Right ventricle myocardium superior (tissue), 1 donor: Measurements from ENCODE around the gene HSD11B1. TPM values are rescaled to one million over a fixed set of nuclear protein-coding genes. Genes with fewer than 3 reads are reported as not detected.
"Not testable (repeated sequence)": the region's sequence is repeated elsewhere in the genome, so short reads cannot be mapped to it uniquely, and the experiment has no call there.

Experiments
- ATAC-seq: fragments of 200-7000 bp; cut with Tn5 transposase; one replicate; pipeline ENCODE4 v1.9.1; 2020; ENCODE audit warnings: mild to moderate bottlenecking; ENCODE audit not compliant: poor library complexity
- DNase-seq: peaks from one replicate; pipeline ENCODE4 v3.0.0-alpha.2; 2020
- intact Hi-C: fragments of 100-400 bp; cut with DNase I; formaldehyde crosslinking; loops from one replicate; pipeline ENCODE4 v1.11.2; 2022
- total RNA-seq: library from RNA; stranded (reverse); fragmentation: NEBNext Ultra II Directional; extraction: Animal tissue kit (Norgen Biotek cat#: 25700); gene quantifications from one replicate; pipeline ENCODE4 v1.2.1, GENCODE V29; 2021
- donor health status: DM: no; HTN: yes; CAD: no; lungs with severe emphysema.

The HSD11B1 gene
- total RNA-seq, 1 donor from 2014 or later: 4.6 TPM

DNA sequence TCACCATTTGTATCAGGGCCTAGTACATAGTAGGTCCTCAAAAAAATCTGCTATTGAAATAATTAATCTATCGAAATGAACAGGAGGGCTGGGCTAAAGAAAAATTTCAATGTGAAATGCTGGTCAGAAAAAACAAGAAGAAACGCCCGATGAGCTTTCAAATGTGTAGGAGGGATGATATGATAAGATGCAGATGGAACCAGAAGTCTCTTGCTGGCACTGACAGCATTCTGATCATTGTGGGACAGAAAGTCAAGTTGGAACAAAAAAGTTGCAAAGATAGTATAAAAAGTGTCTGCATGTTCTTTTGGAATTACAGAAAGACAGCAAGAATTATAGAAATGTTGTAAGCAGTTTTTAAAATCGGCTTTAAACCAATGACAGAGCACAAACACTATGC, 18.3 kb upstream of the HSD11B1 start:
- DNase-seq (no peak), ATAC-seq (no peak)
- intact Hi-C loops: loop anchor here (5.0 kb wide), 1 partner anchor 54 kb away; no protein-coding TSS in a partner anchor

DNA sequence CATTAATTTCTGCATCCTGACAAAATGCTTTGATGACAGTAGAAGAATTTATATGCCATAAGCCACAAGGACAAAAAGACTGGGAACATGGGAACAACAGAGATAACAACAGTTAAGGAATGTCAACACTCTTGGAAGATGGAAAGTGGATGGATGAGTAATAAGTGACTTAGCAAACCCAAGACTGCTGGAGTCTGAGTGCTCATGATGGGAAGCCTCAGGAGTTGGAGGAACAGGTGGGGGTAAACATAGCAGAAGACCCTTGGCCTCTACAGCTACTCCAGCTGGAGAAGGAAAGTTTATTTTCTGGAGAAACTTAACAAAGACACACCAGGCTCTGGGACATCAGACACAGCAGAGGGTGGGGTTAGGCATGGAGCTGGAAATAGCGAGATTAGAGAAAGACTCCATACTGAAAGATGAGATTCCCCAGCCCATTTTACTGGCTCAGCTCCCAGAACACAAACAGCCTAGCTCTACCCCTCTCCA, 15.9 kb upstream of the HSD11B1 start:
- ATAC-seq (peak; percentile 50), DNase-seq (no peak)
- intact Hi-C loops: loop anchor here (5.0 kb wide), 1 partner anchor 56 kb away; no protein-coding TSS in a partner anchor

GRCh38 chr1:209689477-209689876, 15.2 kb upstream of the HSD11B1 start:
- intact Hi-C loops: loop anchor here (5.0 kb wide), 1 partner anchor 57 kb away; no protein-coding TSS in a partner anchor
- ATAC-seq (no peak), DNase-seq (peak; percentile 38)

DNA sequence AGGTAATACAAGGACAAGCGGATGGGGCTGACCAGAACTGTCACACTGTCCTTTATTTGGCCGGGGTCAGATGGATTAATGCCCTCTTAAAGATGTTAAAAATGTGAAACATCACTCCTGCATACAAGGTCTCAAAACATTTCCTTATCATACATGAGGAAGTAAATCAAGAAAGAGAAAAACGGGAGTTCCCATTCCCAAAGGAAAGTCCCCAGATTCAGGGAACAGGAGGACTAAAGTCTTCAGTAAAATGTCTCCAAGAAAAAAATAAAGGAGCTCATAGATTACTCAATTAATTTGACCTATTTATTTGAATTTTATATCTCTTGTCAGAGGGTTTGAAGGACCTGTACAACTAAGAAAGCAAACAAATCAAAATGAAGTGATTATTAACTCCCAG, 13.4 kb upstream of the HSD11B1 start:
- no peak for ATAC-seq
- no peak for DNase-seq
- intact Hi-C loops: loop anchor here (5.0 kb wide), 1 partner anchor 89 kb away; no protein-coding TSS in a partner anchor

DNA sequence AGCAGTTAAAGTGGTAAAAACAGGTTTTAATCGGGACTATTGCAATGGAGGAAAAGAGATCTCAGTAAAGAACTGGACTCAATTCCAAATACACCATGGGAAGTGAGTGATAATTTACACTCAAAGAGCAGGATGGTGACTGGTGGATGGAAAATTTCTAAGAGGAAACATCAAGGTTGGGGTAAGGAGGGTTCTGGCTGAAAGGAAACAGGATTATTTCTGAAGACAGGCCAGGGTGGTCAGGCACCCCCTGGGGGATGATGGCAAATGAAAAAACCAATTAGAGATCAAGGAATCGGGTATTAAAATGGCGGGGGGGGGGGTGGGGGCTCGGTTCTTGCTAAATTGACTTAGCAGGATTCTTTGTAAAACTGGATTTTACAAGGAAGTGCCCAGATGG, 12.3 kb upstream of the HSD11B1 start:
- DNase-seq: no peak
- ATAC-seq: no peak
- intact Hi-C loops: loop anchor here (2.0 to 5.0 kb wide), 2 partner anchors 90 to 115 kb away; no protein-coding TSS in a partner anchor

DNA sequence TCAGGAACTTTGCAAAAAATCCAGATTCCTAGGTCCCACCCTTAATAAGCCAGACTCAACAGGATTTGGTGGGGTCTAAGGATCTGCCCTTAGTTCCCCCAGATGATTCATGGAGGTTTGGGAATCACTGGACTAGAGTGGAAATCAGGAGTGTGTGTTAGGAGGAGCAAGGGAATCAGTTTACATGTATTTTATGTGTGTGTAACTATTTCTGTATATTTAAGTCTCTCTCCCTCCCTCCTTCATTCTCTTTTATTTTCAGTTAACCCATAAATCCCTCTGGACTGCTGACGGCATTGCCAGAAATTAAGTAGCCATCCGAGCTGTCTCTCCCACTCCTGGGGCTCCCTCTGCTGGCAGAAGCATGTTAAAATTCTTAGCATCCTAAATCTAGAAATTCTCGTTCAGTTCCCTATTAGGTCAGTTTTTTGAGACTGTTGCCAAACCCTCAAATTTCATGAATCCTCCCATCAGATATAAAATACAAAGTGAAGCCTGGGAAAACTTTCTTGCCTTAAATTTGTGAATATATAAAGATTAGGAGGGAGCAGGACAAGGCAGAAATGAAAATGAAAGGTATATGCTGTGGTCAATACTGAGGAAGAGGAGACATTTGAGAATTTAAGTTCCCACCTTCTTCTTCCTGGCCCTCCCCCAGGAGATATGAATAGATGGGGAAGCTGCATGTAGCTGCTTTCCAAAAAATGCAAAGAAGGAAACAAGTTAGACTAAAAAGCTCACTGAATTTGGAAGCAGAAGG, 11.7 kb upstream of the HSD11B1 start:
- ATAC-seq: peak; percentile 70
- intact Hi-C loops: loop anchor here (2.0 to 5.0 kb wide), 2 partner anchors 91 to 116 kb away; no protein-coding TSS in a partner anchor
- peak; percentile 74 for DNase-seq

GRCh38 chr1:209696673-209697072, 8.0 kb upstream of the HSD11B1 start:
- no peak for DNase-seq
- ATAC-seq: peak; percentile 40
- intact Hi-C loops: loop anchor here (5.0 kb wide), 1 partner anchor 51 kb away; no protein-coding TSS in a partner anchor

- no peak for ATAC-seq
- DNase-seq: no peak
- intact Hi-C loops: loop anchor here (5.0 kb wide), 1 partner anchor 50 kb away; no protein-coding TSS in a partner anchor
Observed at GRCh38 chr1:209697126-209697525, 7.5 kb upstream of the HSD11B1 start.

DNA sequence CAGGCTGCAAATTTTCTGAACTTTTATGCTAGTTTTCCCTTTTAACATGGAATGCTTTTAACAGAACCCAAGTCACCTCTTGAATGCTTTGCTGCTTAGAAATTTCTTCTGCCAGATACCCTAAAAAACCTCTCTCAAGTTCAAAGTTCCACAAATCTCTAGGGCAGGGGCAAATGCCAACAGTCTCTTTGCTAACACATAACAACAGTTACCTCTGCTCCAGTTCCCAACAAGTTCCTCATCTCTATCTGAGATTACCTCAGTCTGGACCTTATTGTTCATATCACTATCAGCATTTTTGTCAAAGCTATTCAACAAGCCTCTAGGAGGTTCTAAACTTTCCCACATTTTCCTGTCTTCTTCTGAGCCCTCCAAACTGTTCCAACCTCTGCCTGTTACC, 4.0 kb upstream of the HSD11B1 start:
- intact Hi-C loops, ATAC-seq, DNase-seq: not testable (repeated sequence)

DNA sequence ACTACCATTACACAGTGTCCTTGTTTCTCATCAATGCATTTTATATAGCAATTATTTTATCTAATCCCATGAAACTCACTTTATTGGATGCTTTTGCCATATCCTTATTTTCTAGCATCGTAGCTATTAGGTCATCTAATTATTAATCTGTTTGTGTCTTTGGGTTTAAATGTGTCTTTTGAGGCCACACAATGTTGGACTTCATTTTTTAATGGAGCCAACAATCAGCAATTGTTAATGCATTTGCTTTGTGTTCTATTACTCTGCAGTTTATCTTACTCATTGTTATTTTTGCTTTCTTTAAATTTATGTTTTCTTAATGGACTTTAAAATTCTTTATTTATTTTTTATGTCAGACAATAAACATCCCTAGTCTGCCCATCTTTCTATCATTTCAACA, 1.8 kb upstream of the HSD11B1 start:
- DNase-seq (no peak), ATAC-seq (no peak)
- intact Hi-C loops: no loop called here

DNA sequence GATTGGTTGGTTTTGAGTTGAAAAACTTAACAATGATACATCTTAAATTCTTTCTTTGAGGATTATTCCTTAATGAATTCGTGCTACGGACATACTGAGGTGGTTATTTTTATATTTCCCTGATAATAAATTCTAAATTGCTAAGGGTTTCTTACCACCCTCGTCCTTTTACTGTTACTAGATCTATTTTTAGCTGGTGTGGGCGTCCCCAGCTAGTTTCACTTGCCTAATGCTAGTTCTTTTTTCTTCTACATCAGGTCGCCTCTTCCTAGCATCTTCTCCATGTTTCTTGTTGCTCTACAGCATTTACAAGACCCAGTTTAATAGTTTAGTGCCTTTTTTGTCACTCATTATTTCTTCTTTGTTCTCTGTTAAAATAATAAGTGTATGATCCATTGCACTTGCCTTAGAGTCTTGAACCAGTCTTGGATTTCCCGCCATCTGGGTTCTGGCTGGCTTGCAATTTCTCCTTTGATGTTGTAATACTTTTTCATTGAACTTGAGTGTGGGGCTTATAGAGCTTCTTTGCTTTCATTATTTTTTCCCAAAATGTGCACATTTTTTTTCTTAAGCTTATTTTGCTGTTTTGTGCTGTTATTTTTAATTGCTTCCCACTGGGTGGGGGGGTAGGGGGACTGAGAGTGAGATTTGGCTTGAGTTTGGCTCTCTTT, 677 bp upstream of the HSD11B1 start:
- DNase-seq: no peak
- ATAC-seq: no peak
- intact Hi-C loops: no loop called here

DNA sequence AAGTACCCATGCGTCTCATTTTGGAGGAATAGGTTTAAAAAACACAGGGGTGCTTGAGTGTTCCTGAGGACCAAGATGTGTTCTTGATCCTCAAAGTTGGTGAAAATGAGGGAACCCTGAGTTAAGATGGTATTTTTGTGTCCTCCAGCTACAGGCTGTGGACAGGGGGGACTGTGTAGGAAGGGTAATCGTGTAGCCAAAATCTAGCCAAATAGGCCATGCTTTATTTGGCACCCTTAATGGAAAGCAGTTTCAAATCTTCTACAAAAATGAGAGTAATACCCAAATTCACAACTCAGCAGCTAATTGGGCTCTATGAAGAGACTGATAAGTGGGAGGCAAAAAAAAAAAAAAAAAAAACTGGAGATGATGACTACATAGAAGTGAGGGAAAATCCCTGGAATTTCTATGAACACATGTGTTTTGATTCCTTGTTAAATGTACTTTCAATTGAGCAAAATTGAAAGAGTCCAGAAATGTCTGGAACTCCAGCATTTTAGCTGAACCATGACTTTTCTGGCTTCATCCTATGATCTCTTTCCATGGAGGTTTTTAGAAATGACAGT, 470 bp downstream of the HSD11B1 start:
- DNase-seq: no peak
- peak; percentile 58 for ATAC-seq
- intact Hi-C loops: no loop called here

GRCh38 chr1:209706622-209707021, 2.0 kb downstream of the HSD11B1 start:
- intact Hi-C loops: no loop called here
- DNase-seq (no peak), ATAC-seq (no peak)

GRCh38 chr1:209707308-209707707, 2.7 kb downstream of the HSD11B1 start:
- intact Hi-C loops: no loop called here

GRCh38 chr1:209708297-209708696, 3.7 kb downstream of the HSD11B1 start:
- DNase-seq: no peak
- no peak for ATAC-seq
- intact Hi-C loops: no loop called here

More at GRCh38 chr1:209707308-209707707, 2.7 kb downstream of the HSD11B1 start:
- DNase-seq (no peak), ATAC-seq (no peak)

GRCh38 chr1:209710093-209710492, 5.4 kb downstream of the HSD11B1 start:
- intact Hi-C loops: no loop called here
- ATAC-seq: no peak
- DNase-seq: no peak

GRCh38 chr1:209710847-209711246, 6.2 kb downstream of the HSD11B1 start:
- no peak for ATAC-seq
- intact Hi-C loops: no loop called here
- DNase-seq: no peak

DNA sequence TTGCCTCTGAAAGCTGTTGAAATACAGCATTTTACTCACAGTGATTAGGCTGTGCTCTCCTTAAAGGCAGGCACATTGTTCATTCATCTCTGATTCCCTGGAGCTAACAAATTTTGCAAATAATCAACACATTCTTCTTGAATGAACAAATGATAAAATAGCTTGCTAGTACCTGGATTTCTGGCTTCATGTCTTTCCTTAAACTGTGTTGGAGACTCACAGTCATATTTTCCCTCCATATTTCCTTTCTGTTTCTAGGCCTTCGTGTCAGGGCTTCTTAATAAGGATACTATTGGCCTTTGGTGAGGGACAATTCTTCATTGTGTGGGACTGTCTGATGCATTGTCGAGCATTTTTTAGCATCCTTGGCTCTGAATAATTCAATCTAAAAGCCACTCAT, 9.7 kb downstream of the HSD11B1 start:
- DNase-seq: no peak
- no peak for ATAC-seq
- intact Hi-C loops: no loop called here

DNA sequence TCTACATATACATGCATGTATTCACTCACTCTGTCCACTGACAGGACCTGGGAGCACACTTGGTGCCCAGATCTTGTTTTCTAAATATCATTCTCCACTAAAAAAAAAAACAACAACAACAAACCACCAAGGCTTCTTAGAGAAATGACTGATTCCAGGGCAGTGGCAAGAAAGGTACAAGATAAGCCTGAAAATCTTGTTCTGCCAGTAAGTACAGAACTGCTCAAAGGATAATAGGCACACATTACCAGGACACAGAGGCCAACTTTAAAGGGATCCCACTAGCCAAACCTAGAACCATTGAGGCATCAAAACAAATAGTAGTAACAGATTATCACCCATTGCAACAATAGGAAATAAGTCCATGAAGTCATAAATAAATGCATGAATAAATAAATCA, 10.7 kb downstream of the HSD11B1 start:
- intact Hi-C loops: no loop called here
- no peak for ATAC-seq
- no peak for DNase-seq
